ENCODE measurements around the gene VPREB3.

Gene VPREB3

GRCh38 chr22:23762842-23763578 lies 8.8 kb upstream of the VPREB3 start, which contains the start of gene C22orf15:
C22orf15 (plus strand) TSS chr22:23762990; CDS start chr22:23763307, 317 bp downstream.
- no peak within 1 kb of the TSS for H3K4me3 ChIP-seq (ENCODE audit: low read depth, low read length)

GRCh38 chr22:23760056-23760455 lies 5.8 kb upstream of the VPREB3 start:
- no peak overlapping the region for H3K4me3 ChIP-seq (ENCODE audit: low read depth, low read length)
- no peak for TF ChIP-seq CTCF (IDR thresholded peaks at IDR 0.05; ENCODE audit: low read depth, low read length)

More at GRCh38 chr22:23762842-23763578, 8.8 kb upstream of the VPREB3 start, which contains the start of gene C22orf15:
- TF ChIP-seq CTCF (IDR thresholded peaks at IDR 0.05; ENCODE audit: low read depth, low read length) = no peak

- TF ChIP-seq CTCF (IDR thresholded peaks at IDR 0.05; ENCODE audit: low read depth, low read length) = no peak
Measured at GRCh38 chr22:23759566-23759965, 5.3 kb upstream of the VPREB3 start.

GRCh38 chr22:23756891-23757290 lies 2.7 kb upstream of the VPREB3 start:
- TF ChIP-seq CTCF (IDR thresholded peaks at IDR 0.05; ENCODE audit: low read depth, low read length) = no peak

More at GRCh38 chr22:23759566-23759965, 5.3 kb upstream of the VPREB3 start:
- H3K4me3 ChIP-seq (ENCODE audit: low read depth, low read length) = no peak overlapping the region

GRCh38 chr22:23755711-23756110 lies 1.5 kb upstream of the VPREB3 start:
- no peak for TF ChIP-seq CTCF (IDR thresholded peaks at IDR 0.05; ENCODE audit: low read depth, low read length)
- no peak overlapping the region for H3K4me3 ChIP-seq (ENCODE audit: low read depth, low read length)

More at GRCh38 chr22:23756891-23757290, 2.7 kb upstream of the VPREB3 start:
- H3K4me3 ChIP-seq (ENCODE audit: low read depth, low read length) = no peak overlapping the region

GRCh38 chr22:23754980-23755636 lies 883 bp upstream of the VPREB3 start:
- TF ChIP-seq CTCF (IDR thresholded peaks at IDR 0.05; ENCODE audit: low read depth, low read length) = no peak
- no peak overlapping the region for H3K4me3 ChIP-seq (ENCODE audit: low read depth, low read length)

GRCh38 chr22:23753385-23753784 lies 840 bp downstream of the VPREB3 start:
- TF ChIP-seq CTCF (IDR thresholded peaks at IDR 0.05; ENCODE audit: low read depth, low read length) = no peak
- H3K4me3 ChIP-seq (ENCODE audit: low read depth, low read length) = no peak overlapping the region

Measured in WI38 (cell line).